HuH-7 (cell line): ENCODE data around the gene KANTR.

Experiments
- DNase-seq: peaks from one replicate; pipeline ENCODE4 v3.0.0; 2011; ENCODE audit warnings: low spot score

KANTR gene, protein sequence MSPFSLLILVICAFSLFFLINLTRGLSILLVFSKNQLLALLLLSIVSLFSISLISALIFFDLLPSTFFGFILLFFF

DNA sequence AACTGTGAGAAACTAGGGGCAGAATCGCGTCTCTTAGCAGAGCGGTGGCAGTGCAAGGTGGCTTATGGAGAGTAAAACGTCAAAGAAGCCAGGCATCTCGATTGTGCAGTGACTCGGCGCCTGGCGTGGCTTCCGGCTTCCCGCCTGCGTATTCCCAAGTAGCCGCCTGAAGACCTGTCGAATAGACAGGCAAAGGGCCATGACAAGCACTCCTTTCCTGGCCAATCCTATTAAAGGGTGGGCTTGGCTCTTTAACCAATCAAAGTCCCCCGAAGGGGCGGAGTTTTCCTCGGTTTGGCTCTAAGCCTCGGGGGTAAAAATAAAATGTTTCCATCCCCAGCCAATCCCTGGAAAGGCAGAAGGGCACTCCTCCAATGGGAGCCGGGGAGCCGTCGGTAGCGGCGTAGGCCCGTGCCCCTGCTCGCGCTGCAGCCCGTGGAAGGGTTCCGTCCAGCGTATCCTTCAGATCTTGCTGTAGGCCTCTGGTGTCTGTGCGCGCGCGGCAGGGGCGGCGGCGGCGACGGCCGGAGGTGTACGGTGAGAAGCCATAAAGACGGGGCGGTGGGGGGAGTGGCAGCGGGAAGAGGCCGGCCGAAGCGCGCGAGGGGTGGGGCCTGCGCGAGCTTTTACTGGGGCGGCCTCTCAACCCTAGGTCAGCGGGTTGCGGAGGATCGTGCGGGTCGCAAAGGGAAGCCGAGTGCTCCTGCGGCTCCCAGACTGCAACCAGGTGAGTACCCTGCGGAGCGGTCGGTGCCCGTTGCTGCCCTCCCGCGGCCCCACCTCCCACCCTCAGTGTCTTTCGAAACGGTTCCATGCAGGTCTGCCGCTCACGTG lies at the start of gene KANTR:
Gene KANTR (plus strand): TSS at position 395 of the 834 bp plus-strand sequence. CDS start 30,131 bp downstream, outside the sequence.
- DNase-seq = peak; percentile 85

DNA sequence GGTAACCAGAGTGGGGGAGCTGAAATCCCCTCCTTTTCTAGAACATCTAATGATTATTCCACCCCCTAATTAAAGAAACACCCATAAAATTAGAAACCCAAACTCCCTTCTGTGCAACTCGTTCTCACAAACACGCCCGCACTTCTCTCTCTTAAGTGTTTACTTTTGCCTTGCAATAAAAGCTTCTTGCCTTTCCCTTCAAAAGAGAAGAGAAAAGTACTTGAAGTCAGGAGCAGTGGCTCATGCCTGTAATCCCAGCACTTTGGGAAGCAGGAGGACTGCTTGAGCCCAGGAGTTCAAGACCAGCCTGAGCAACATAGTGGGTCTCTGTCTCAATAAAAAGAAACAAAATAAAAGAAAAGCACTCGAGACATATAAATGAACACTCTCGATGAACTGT lies 48.9 kb upstream of the KANTR start:
- DNase-seq = no peak

GRCh38 chrX:53047228-53047627 lies 46.7 kb upstream of the KANTR start:
- no peak for DNase-seq

GRCh38 chrX:53048169-53049126 lies 45.5 kb upstream of the KANTR start, which contains the start of gene GPR173:
Gene GPR173, plus strand, starts transcription at chrX:53048789. Its CDS starts 27,833 bp downstream, at chrX:53076622.
- DNase-seq = no peak

GRCh38 chrX:53049127-53049517 lies 44.8 kb upstream of the KANTR start:
- no peak for DNase-seq

GRCh38 chrX:53050841-53051240 lies 43.1 kb upstream of the KANTR start:
- DNase-seq = no peak

DNA sequence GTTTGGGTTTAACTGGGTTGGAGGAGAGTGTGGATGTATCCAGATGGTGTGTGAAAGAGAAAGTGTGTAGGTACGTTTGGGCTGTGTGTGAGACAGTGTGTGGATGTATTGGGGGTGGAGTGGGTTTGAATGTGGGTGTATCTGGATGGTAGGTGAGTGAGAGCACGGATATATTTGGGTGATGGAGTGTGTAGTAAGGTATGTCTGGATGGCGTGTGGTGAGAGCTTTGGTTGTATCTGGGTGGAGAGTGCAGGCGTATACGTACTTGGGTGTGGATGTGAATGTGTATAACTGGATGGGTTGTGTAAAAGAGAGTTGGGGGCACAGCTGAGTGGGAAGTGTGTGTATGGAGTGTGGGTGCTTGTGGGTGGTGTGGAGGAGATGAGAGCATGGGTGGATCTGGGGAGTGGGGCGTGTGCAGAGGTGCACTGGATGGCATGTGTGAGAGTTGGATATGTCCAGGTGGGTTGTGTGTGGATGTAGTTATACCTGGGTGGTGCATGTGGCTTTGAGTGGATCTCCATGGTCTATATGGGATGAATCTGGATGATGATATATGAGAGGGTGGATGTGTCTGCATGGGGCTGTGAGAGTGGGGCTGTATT lies 38.6 kb upstream of the KANTR start:
- DNase-seq = no peak

GRCh38 chrX:53056292-53056691 lies 37.6 kb upstream of the KANTR start:
- DNase-seq = no peak

DNA sequence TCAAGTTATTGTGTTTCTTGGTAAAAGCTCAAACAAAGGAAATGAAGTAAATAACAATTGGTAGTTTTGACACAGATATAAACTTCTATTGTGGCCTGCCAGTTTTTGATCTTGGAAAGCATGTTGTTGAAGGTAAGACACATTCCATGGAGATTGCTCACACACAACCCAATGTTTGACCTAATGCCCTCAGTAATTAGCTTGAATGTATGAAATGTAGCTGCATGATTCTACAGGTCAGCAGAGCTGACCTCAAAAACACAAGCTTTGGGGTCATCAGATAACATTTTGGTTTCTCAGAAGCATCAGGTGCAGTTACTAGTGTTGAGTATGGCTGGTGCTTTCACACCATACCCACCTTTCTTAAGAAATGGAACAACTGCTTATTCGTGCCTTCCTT lies 28.8 kb upstream of the KANTR start:
- DNase-seq = no peak

DNA sequence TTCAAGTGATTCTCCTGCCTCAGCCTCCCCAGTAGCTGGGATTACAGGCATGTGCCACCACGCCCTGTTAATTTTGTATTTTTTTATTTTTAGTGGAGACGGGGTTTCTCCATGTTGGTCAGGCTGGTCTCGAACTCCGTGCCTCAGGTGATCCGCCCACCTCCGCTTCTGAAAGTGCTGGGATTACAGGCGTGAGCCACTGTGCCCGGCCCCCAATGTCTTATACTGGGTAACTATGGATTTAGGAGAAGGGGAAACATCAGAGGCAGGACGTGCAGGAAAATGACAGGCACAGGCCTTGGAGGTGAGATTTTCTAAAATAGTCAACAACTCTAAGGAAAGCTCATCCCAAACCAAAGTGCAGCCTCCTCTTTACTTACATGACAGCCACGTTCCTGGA lies 22.9 kb upstream of the KANTR start:
- DNase-seq = no peak

DNA sequence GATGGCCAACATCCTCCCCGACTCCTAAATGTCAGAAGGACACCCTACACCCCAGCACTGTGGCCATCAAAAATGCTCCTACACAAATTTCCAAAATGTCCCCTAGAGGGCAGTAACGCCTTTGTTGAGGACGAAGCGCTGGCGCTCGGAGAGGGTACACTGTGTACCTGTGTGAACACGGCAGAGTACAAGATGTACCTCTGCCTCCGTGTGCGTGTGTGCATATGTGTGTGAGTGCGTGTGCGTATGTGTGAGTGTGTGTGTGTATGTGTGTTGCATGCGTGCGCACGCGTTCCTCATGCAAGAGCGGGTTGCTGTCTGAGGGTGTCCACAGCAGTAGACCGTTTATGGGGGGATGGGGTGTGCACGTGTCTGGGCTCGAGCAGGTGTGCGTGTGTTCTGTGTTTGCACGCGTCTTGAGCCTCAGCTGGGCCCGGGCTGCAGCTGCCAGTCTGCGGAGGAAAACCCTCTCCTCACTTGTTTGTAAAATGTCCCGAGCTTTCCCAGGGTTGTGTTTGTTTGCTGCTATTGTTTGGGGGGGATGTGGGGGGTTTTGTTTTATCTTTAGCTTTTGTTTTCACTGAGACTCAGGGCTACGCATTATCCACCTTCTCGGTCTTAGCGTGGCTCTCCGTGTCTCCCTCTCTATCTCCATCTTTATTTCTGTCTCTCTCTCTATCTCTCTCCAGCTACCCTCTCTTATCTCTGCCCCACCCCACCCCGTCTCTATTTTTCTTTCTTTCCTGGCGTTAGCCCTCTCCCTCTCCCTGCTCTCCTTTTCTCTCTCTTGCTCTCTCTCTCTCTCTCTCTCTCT lies 22.1 kb upstream of the KANTR start:
- DNase-seq = no peak

DNA sequence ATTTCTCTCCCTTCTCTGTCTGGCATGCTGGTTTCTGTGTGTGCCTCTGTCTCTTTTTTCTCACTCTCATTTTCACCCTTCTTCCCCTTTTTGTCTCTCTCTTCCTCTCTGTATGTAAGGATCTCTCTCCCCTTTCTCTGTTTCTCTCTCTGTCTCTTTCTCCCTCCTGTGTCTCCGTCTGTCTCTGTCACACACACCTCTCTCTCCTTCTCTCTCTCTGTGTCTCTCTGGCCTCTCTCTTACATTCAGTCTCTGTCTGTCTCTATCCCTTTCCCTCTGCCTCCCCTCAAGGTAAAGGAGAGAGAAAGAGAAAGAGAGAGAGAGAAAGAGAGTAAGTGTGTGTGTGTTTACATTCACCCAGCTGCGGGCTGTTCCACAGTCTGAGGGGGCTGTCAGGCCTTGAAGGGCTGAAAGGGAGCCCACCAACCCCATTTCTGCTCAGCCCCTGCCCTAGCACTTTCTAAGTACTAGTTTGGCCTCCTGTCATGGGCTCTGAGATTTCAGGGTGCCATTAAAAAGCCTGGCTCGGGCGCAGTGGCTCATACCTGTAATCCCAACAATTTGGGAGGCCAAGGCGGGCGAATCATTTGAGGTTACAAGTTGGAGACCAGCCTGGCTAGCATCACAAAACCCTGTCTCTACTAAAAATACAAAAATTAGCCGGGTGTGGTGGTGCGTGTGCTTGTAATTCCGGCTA lies 21.4 kb upstream of the KANTR start:
- no peak for DNase-seq

- DNase-seq = no peak
These were observed 20.8 kb upstream of the KANTR start for GRCh38 chrX:53073115-53073586.

DNA sequence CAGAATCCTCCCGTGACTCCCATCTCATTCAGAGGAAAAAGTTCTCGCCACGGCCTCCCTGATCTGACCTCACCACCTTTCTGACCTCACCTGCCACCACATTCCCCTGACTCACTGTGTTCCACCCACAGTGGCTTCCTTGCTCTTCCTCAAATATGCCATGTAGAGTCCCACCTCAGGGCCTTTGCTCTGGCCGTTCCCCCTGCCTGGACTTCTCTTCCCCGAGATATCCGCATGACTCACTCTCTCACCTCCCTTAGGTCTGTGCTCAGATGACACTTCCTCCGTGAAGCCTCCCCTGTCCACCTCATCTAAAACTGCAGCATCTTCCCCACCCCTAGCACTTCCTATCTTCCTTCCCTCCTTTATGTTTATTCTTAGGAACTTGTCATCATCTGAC lies 18.9 kb upstream of the KANTR start:
- no peak for DNase-seq

DNA sequence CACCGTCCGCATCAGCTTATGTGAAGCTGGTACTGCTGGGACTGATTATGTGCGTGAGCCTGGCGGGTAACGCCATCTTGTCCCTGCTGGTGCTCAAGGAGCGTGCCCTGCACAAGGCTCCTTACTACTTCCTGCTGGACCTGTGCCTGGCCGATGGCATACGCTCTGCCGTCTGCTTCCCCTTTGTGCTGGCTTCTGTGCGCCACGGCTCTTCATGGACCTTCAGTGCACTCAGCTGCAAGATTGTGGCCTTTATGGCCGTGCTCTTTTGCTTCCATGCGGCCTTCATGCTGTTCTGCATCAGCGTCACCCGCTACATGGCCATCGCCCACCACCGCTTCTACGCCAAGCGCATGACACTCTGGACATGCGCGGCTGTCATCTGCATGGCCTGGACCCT lies 17.3 kb upstream of the KANTR start:
- no peak for DNase-seq

DNA sequence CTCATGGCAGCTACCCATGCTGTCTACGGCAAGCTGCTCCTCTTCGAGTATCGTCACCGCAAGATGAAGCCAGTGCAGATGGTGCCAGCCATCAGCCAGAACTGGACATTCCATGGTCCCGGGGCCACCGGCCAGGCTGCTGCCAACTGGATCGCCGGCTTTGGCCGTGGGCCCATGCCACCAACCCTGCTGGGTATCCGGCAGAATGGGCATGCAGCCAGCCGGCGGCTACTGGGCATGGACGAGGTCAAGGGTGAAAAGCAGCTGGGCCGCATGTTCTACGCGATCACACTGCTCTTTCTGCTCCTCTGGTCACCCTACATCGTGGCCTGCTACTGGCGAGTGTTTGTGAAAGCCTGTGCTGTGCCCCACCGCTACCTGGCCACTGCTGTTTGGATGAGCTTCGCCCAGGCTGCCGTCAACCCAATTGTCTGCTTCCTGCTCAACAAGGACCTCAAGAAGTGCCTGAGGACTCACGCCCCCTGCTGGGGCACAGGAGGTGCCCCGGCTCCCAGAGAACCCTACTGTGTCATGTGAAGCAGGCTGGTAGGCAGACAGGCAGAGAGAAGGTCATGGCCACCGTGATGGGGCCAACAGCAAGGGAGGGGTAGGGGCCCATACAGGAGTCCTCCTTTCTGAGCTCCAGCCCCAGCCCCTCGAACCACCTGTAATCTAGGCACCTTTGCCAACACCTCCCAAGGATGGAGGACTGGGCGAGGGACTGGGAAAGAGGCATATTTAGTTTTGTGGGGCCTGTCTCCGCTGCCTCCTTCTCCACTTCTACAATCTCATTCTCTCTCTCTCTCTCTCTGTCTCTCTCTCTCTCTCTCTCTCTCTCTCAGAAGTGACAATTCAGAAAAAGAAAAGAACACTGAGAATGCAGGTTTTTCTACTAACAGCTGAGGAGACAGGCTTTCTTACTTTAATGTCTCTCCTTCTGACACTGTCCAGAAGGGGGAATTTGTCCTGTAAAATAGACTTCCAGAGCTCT lies 16.4 kb upstream of the KANTR start:
- no peak for DNase-seq

GRCh38 chrX:53078943-53079342 lies 15.0 kb upstream of the KANTR start:
- DNase-seq = no peak

DNA sequence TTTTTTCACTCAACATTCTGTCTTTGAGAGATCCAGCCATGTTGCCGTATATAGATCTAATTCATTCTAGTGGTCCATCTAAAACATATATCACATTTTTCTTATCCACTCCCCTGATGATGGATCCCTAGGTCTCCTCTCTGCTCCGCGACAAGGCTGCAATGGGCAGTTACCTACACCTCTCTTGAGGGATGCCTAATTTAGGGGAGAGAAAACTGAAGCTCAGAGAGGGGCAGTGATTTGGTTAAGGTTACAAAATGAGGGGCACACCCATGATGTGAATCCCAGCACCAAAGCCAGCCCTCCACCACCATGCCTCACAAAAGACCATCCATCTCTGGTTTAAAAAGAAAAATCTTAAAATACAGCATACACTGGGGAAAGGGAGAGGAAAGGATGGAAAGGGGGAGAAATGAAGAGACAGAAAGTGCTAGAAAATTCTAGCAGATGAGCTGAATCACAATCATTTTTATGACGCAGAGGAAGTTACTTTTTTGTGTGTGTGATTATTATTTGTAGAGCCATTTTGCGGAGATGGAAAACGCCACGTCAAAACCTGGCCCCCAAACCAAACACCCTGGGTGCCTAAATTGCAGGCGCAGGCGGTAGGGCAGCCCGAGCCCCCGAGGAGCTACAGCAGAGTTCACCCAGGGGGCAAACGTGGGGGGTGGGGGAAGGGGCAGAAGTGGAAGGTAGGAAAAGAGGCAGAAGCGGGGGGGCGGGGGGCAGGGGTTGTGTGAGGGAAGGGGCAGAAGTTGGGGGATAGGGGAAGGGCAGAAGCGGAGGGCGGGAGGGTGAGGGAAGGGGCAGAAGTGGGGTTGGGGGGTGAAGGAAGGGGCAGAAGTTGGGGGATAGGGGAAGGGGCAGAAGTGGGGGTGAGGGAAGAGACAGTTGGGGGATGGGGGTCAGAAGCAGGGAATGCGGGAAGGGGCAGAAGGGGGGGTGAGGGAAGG lies 13.0 kb upstream of the KANTR start:
- DNase-seq = no peak
